Gastrocnemius medialis (tissue), 4 donors: ENCODE data around the gene TRAF1. TPM values are rescaled to one million over a fixed set of nuclear protein-coding genes. Genes with fewer than 3 reads are reported as not detected.

Experiments
- ATAC-seq, 2 donors: fragments of 150-250 bp; one replicate each; pipeline ENCODE4 v1.9.1; 2016
- DNase-seq, 2 donors: peaks; one replicate each; pipeline ENCODE4 v3.0.0-alpha.2; 2019
- H3K27ac ChIP-seq, 4 donors: fragments of 200-600 bp; sonication (generic); 1 replicate in 1 of 4; 2 replicates in 3 of 4; pipeline ENCODE4 v1.5.1; 2016 to 2018; ENCODE audit warnings: mild to moderate bottlenecking in 2 of 4, moderate library complexity in 1 of 4
- H3K27me3 ChIP-seq, 3 donors: fragments of 200-600 bp; sonication (generic) in 2 of 3; 1 replicate in 1 of 3; 2 replicates in 2 of 3; pipeline versions ENCODE4 v1.5.1 to v1.6.0; 2016 to 2019; ENCODE audit warnings: mild to moderate bottlenecking in 1 of 3, moderate library complexity in 1 of 3
- H3K36me3 ChIP-seq, 2 donors: fragments of 200-600 bp; sonication (generic) in 1 of 2; one replicate each; pipeline ENCODE4 v1.5.1; 2017 to 2018
- H3K4me1 ChIP-seq, 2 donors: fragments of 200-600 bp; sonication (generic) in 1 of 2; one replicate each; pipeline ENCODE4 v1.5.1; 2016 to 2017; ENCODE audit warnings: mild to moderate bottlenecking in 2 of 2
- H3K4me3 ChIP-seq, 4 donors: fragments of 200-600 bp; sonication (generic) in 3 of 4; 1 replicate in 1 of 4; 2 replicates in 3 of 4; pipeline ENCODE4 v1.5.1; 2016 to 2019; ENCODE audit warnings: mild to moderate bottlenecking in 2 of 4
- H3K9me3 ChIP-seq, 3 donors: fragments of 200-600 bp; sonication (generic) in 2 of 3; 1 replicate in 1 of 3; 2 replicates in 2 of 3; pipeline ENCODE4 v1.5.1; 2016 to 2019
- CTCF ChIP-seq, 5 experiments: fragments of 450-650 bp in 3 of 5; fragments of 200-600 bp in 2 of 5; sonication (generic) in 2 of 5; IDR thresholded peaks in 4 of 5; conservative IDR thresholded peaks in 1 of 5; 1 replicate in 4 of 5; 2 replicates in 1 of 5; pipeline ENCODE4 v1.5.1; 2016 to 2019; ENCODE audit warnings: antibody characterized with exemption in 5 of 5, mild to moderate bottlenecking in 3 of 5, moderate library complexity in 3 of 5
- POLR2A ChIP-seq, 2 donors: fragments of 450-650 bp; IDR thresholded peaks; one replicate each; pipeline ENCODE4 v1.6.1; 2017; ENCODE audit warnings: antibody characterized with exemption in 2 of 2, mild to moderate bottlenecking in 2 of 2, moderate library complexity in 2 of 2
- in situ Hi-C, 4 donors: fragments of 200-750 bp; cut with MboI; loops; one replicate each; pipeline versions ENCODE4 v1.15.0 to v1.8.0; 2017; ENCODE audit warnings: low sequenced_read_pairs in 4 of 4
- intact Hi-C: fragments of 100-400 bp; cut with DNase I; formaldehyde crosslinking; loops from one replicate; pipeline ENCODE4 v1.15.1; 2023; ENCODE audit warnings: low total_unique reads
- total RNA-seq, 4 donors: library from RNA; depleted of rRNA; stranded (reverse); fragments of >200 nt; gene quantifications; one replicate each; pipeline versions ENCODE4 v1.1.0 to v1.2.3, GENCODE V29; 2016

The TRAF1 gene
- total RNA-seq, 4 donors from 2014 or later, result 0.42 to 1.6 (median 0.77) TPM

DNA sequence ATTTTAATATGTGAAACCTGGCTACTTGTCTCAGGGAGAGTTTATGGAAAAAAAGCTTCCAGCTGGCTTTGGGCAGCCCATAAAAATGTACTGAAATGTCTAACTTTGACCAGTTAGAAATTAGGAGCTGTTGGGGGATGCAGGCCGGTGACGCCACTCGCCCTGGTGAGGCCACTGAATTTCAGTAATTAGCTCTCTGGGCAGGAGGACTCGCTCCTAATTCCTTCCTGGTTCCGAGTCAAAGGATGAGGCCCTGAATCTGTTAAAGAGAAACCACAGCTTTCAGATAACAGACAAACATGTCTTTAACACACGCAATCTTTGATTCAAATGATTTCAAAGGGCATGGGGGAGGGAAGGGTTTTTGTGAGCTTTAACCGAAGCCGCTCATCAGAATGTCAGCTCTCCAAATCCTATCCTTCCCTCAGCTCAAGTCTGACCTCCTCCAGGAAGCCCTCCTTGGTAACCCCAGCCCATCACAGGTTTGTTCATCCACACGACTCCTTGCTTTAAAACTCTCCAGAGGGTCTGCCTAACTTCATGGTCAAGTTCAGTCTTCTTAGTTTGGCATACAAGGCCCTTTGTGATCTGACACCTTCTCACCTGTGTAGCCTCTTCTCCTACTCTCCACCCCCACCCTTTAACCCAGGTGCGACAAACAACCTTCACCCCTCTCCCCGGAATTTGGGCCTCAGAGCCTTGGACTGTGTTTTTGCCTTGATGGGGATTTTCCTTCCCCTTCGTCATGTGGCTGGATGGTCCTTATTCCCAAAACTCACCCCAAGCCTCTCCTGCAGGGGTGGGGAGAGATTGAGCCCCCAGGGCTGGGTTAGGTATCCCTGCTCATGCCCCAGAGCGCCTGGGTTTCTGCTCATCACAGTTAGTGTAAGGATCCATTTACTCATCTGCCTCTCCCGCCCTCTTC, 36.0 kb downstream of the TRAF1 start:
- DNase-seq, result no peak
- Histone ChIP-seq H3K27me3 (no peaks in the 10 kb centered on the region), H3K9me3 (no peaks in the 10 kb centered on the region), H3K36me3 (no peaks in the 10 kb centered on the region), H3K4me3 (no peak overlapping the region), H3K4me1 (peaks cover 0 to 5% of the 10 kb centered on the region in 2 donors), H3K27ac (peak overlapping the region in 3 of 4 donors; percentile 7 to 40 (median 8))
- in situ Hi-C loops (no loop called here), intact Hi-C loops (no loop called here)
- no peak for ATAC-seq
- TF ChIP-seq CTCF (IDR thresholded peaks at IDR 0.05 in 4 of 5, conservative IDR thresholded peaks at IDR 0.05 in 1 of 5), result no peak
- no peak for TF ChIP-seq POLR2A (IDR thresholded peaks at IDR 0.05)

DNA sequence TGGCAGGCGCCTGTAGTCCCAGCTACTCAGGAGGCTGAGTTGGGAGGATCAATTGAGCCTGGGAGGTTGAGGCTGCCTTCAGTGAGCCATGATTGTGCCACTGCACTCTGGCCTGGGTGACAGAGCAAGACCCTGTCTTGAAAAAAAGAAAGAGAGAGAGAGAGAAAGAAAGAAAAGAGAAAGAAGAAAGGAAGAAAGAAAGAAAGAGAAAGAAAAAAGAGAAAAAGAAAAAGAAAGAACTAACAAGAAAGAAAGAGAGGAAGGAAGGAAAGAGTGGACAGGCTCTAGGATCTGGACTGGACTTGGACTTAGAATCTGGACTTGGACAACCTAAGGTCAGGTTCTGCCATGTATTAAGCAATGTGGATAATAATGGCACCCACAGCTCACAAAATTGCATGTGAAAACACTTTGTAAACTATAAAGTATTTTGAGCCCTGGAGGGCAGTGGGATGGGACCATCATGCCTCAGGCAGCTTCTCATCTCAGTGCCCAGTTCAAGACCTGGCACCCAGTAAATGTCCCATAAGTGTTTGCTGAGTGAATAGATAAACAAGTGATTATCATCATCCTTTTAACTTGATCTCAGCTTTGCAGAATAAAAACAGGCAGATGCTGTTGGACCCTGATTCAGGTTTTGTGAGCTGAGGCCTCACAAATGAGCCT, 36.9 kb downstream of the TRAF1 start:
- Histone ChIP-seq H3K27me3 (no peaks in the 10 kb centered on the region), H3K4me3 (no peak overlapping the region), H3K36me3 (no peaks in the 10 kb centered on the region), H3K4me1 (peaks cover 0 to 2% of the 10 kb centered on the region in 2 donors), H3K27ac (peak overlapping the region in 3 of 4 donors; percentile 7 to 42 (median 31)), H3K9me3 (no peaks in the 10 kb centered on the region)
- intact Hi-C loops, result no loop called here
- ATAC-seq, result peak; percentile 28 to 42
- in situ Hi-C loops, result no loop called here
- no peak for TF ChIP-seq CTCF (IDR thresholded peaks at IDR 0.05 in 4 of 5, conservative IDR thresholded peaks at IDR 0.05 in 1 of 5)
- no peak for TF ChIP-seq POLR2A (IDR thresholded peaks at IDR 0.05)
- DNase-seq, result no peak

DNA sequence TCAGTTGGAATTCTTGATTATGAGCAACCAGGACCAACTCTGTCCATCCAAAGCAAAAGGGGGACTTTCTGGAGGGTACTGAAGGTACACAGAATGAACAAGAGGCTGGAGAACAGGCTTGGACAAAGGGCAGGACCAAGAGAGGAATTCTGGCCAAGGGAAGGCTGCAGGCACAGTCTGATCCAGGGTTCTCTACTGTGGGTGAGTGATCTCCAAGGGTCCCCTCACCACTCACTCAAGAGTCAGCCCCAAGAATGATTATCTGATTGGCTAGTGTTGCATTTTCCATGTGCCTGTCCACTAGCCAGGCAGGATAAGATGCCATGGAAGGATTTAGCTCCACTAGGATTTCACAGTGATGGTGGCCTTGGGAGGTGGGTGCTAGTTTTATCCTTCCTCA, 38.0 kb downstream of the TRAF1 start:
- H3K27ac ChIP-seq, result no peak overlapping the region
- no peak for ATAC-seq
- intact Hi-C loops, result no loop called here
- H3K36me3 ChIP-seq, result no peaks in the 10 kb centered on the region
- H3K27me3 ChIP-seq, result no peaks in the 10 kb centered on the region
- DNase-seq, result no peak
- no peaks in the 10 kb centered on the region for H3K9me3 ChIP-seq
- in situ Hi-C loops, result no loop called here
- TF ChIP-seq POLR2A (IDR thresholded peaks at IDR 0.05), result no peak
- no peak overlapping the region for H3K4me3 ChIP-seq
- no peaks in the 10 kb centered on the region for H3K4me1 ChIP-seq

- TF ChIP-seq CTCF (IDR thresholded peaks at IDR 0.05 in 4 of 5, conservative IDR thresholded peaks at IDR 0.05 in 1 of 5) (no peak), POLR2A (IDR thresholded peaks at IDR 0.05) (no peak)
- DNase-seq, result peak in 1 of 2 donors; percentile 54
- Histone ChIP-seq H3K27ac (no peak overlapping the region), H3K9me3 (no peaks in the 10 kb centered on the region), H3K4me1 (no peaks in the 10 kb centered on the region), H3K36me3 (no peaks in the 10 kb centered on the region), H3K4me3 (no peak overlapping the region), H3K27me3 (no peaks in the 10 kb centered on the region)
- intact Hi-C loops (no loop called here), in situ Hi-C loops (no loop called here)
- peak; percentile 56 to 79 for ATAC-seq
Observed at GRCh38 chr9:120886490-120886967, 40.1 kb downstream of the TRAF1 start.

DNA sequence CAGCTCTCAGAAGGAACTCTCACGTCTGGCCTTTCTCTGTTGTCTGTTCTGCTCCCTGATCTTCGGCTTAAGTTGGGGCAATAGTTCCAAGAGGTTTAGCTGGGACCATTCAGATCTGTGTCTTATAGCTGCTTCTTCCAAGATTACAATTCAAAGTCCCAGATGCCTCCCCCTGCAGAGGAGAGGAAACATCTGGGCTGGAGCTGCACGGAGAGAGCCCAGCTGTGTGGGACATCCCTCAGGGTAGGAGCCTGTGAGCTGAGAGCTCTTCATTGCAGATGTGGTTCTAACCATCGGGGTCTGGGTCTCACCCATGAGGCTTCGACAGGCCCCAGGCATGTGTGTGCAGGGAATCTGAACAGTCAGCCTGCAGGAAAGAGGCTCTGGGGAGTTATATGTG, 40.6 kb downstream of the TRAF1 start:
- TF ChIP-seq CTCF (IDR thresholded peaks at IDR 0.05 in 4 of 5, conservative IDR thresholded peaks at IDR 0.05 in 1 of 5) (no peak), POLR2A (IDR thresholded peaks at IDR 0.05) (no peak)

More for the DNA sequence above, 40.6 kb downstream of the TRAF1 start:
- intact Hi-C loops, result no loop called here
- Histone ChIP-seq H3K36me3 (no peaks in the 10 kb centered on the region), H3K27ac (peak overlapping the region in 1 of 4 donors; percentile 26), H3K4me3 (no peak overlapping the region), H3K27me3 (no peaks in the 10 kb centered on the region), H3K4me1 (no peaks in the 10 kb centered on the region), H3K9me3 (no peaks in the 10 kb centered on the region)
- in situ Hi-C loops, result no loop called here
- DNase-seq (no peak), ATAC-seq (no peak)
